ENCODE data around the gene RALGAPA1.

GRCh38 chr14:35578639-35579038 lies 230.5 kb downstream of the RALGAPA1 start:
- TF ChIP-seq YY1 (IDR thresholded peaks at IDR 0.05; ENCODE audit: insufficient read depth, insufficient read length) (no peak), ZNF274 (IDR thresholded peaks at IDR 0.05; ENCODE audit: low read depth, low read length) (no peak), SUZ12 (IDR thresholded peaks at IDR 0.05; ENCODE audit: extremely low read depth, insufficient read depth, insufficient read length) (no peak)
